Neural cell (in vitro differentiated cells): ENCODE measurements around the gene BNIP5. TPM values are rescaled to one million over a fixed set of nuclear protein-coding genes. Genes with fewer than 3 reads are reported as not detected.

ENCODE experiments used
- H2AFZ ChIP-seq: fragments of 200-600, 300-800 bp; sonication (generic), shearing (Covaris generic); 2 replicates; pipeline ENCODE4 v1.6.0; 2014; ENCODE audit warnings: low read depth, mild to moderate bottlenecking, antibody characterized with exemption, low read length, moderate library complexity
- H3F3A ChIP-seq: fragments of 200-600 bp; shearing (Covaris generic); 2 replicates; pipeline ENCODE4 v1.6.1; 2016; ENCODE audit warnings: mild to moderate bottlenecking, moderate library complexity, mixed read lengths, antibody characterized with exemption, low read length; ENCODE audit not compliant: insufficient read depth, poor library complexity, severe bottlenecking
- H3K27ac ChIP-seq: fragments of 200-600, 300-800 bp; sonication (generic), shearing (Covaris generic); 2 replicates; pipeline ENCODE4 v1.5.1; 2014; ENCODE audit warnings: mild to moderate bottlenecking, low read length, moderate library complexity
- H3K27me3 ChIP-seq: fragments of 300-800, 200-600 bp; sonication (generic), shearing (Covaris generic); 2 replicates; pipeline ENCODE4 v1.6.0; 2014; ENCODE audit warnings: mild to moderate bottlenecking, low read depth, low read length, moderate library complexity; ENCODE audit not compliant: insufficient read depth
- H3K36me3 ChIP-seq: fragments of 300-800, 200-600 bp; sonication (generic), shearing (Covaris generic); 2 replicates; pipeline ENCODE4 v1.5.1; 2014; ENCODE audit warnings: mild to moderate bottlenecking, antibody characterized with exemption, low read length, moderate library complexity; ENCODE audit not compliant: insufficient read depth
- H3K4me2 ChIP-seq: fragments of 300-800, 200-600 bp; sonication (generic), shearing (Covaris generic); 2 replicates; pipeline ENCODE4 v1.6.0; 2014; ENCODE audit warnings: mild to moderate bottlenecking, low read length
- H3K4me3 ChIP-seq: fragments of 300-800, 200-600 bp; sonication (generic), shearing (Covaris generic); 2 replicates; pipeline ENCODE4 v1.5.1; 2014; ENCODE audit warnings: mild to moderate bottlenecking, low read length, moderate library complexity
- H3K79me2 ChIP-seq: fragments of 200-600 bp; shearing (Covaris generic); replicated peaks from 2 replicates; pipeline ENCODE4 v1.6.0; 2014; ENCODE audit warnings: mild to moderate bottlenecking, low read length, moderate library complexity; ENCODE audit not compliant: insufficient read depth
- H3K9ac ChIP-seq: fragments of 300-800, 200-600 bp; sonication (generic), shearing (Covaris generic); 2 replicates; pipeline ENCODE4 v1.6.1; 2016; ENCODE audit warnings: mild to moderate bottlenecking, low read length, mixed read lengths
- H3K9me2 ChIP-seq: fragments of 200-600 bp; shearing (Covaris generic); 2 replicates; pipeline ENCODE4 v1.6.1; 2016; ENCODE audit warnings: mild to moderate bottlenecking, low read length, mixed read lengths; ENCODE audit not compliant: insufficient read depth
- H3K9me3 ChIP-seq: fragments of 200-600, 300-800 bp; sonication (generic), shearing (Covaris generic); 2 replicates; pipeline ENCODE4 v1.6.1; 2016; ENCODE audit warnings: mild to moderate bottlenecking, mixed run types, low read length, moderate library complexity, mixed read lengths
- H4K20me1 ChIP-seq: fragments of 200-600 bp; shearing (Covaris generic); 2 replicates; pipeline ENCODE4 v1.6.1; 2016; ENCODE audit warnings: mild to moderate bottlenecking, mixed run types; ENCODE audit not compliant: insufficient read depth
- CTCF ChIP-seq: fragments of 450-650 bp; IDR thresholded peaks from 2 replicates; pipeline ENCODE4 v1.5.1; 2014; ENCODE audit warnings: antibody characterized with exemption, mild to moderate bottlenecking, moderate library complexity; ENCODE audit not compliant: poor library complexity, severe bottlenecking
- MXI1 ChIP-seq: fragments of 450-650 bp; conservative IDR thresholded peaks from 2 replicates; pipeline ENCODE4 v1.6.1; 2014; ENCODE audit warnings: antibody characterized with exemption, mild to moderate bottlenecking; ENCODE audit not compliant: poor library complexity, severe bottlenecking
- polyA plus RNA-seq: library from polyadenylated mRNA; depleted of rRNA; stranded (reverse); fragments of >200 nt; gene quantifications from 2 replicates; pipeline ENCODE4 v1.2.3, GENCODE V29; 2014

BNIP5 gene
- polyA plus RNA-seq, 1 donor from 2014 or later: not detected

- Histone ChIP-seq H3K27ac (no peak overlapping the region), H2AFZ (no peak overlapping the region), H3K4me3 (no peak overlapping the region), H3K36me3 (no peaks in the 10 kb centered on the region), H3K79me2 (no peaks in the 10 kb centered on the region), H3K27me3 (no peaks in the 10 kb centered on the region), H3K9me2 (no peaks in the 10 kb centered on the region), H3K4me2 (no peak overlapping the region), H3K9ac (no peak overlapping the region), H4K20me1 (no peaks in the 10 kb centered on the region), H3K9me3 (no peaks in the 10 kb centered on the region), H3F3A (no peaks in the 10 kb centered on the region)
- TF ChIP-seq MXI1 (no peak), CTCF (no peak)
These were observed 69.6 kb downstream of the BNIP5 start for GRCh38 chr6:36266913-36267644.

Other genes with a start within 250 kb of the BNIP5 start
- 1.4 and 1.8 TPM in 2 replicates for gene MAPK13, start 206.4 kb downstream of the BNIP5 start, polyA plus RNA-seq
- 10.1 and 12.6 TPM in 2 replicates for gene BRPF3, start 140.1 kb downstream of the BNIP5 start, polyA plus RNA-seq
- 0.26 TPM in 1 of 2 replicates, not detected in the other for gene PNPLA1, start 66.8 kb downstream of the BNIP5 start, polyA plus RNA-seq
- 0.32 TPM in 1 of 2 replicates, not detected in the other for gene ETV7, start 50.8 kb upstream of the BNIP5 start, polyA plus RNA-seq
- gene PXT1, start 106.0 kb upstream of the BNIP5 start, polyA plus RNA-seq: 0.24 TPM in 1 of 2 replicates, not detected in the other
- 32.4 and 37.6 TPM in 2 replicates for gene KCTD20, start 106.1 kb upstream of the BNIP5 start, polyA plus RNA-seq
- gene STK38, start 210.6 kb upstream of the BNIP5 start, polyA plus RNA-seq: 58.7 and 59.3 TPM in 2 replicates